ENCODE results near the gene ARHGEF6.

Gene ARHGEF6

DNA sequence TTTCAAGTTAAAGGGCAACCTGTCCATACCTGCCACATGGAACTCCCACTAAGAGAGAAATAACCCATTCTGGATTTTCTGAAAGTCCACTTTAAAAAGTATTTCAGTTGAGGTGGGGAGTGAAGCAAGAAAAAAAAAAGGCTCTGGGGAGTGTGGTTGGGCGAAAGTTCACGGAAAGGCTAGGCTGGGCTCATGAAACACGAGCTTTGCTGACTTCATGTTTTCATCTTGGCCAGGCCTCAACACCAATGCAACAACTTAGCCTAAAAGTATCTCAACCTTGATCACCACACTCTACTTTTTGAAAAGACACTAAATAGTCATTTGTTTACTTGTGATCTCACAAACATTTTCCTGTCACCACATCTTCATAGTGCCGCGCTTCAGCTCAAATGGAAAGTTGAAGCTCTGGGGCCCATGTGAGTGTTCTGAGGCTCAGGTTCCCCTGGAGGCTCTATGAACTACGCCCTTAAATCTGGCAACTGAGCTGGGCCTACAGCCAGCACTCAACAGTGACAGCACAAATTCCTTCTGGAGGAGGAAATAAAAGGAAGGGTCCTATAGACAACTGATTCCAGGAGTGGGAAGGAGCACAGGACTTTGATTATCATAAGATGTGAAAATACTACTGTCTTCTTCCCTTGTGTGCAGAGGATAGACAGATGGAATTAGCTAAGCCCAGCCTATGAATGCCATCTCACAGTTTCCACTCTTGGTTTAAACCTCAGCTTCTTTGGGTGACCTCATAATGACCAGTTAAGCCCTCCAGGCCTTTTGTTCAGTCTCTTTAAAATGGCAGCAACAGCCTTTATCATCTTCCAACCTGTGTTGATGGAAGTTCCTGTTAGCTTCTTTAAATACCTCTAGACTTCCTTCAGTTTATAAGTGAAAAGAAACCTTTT, 127.7 kb downstream of the ARHGEF6 start:
- DNase-seq: no peak

DNA sequence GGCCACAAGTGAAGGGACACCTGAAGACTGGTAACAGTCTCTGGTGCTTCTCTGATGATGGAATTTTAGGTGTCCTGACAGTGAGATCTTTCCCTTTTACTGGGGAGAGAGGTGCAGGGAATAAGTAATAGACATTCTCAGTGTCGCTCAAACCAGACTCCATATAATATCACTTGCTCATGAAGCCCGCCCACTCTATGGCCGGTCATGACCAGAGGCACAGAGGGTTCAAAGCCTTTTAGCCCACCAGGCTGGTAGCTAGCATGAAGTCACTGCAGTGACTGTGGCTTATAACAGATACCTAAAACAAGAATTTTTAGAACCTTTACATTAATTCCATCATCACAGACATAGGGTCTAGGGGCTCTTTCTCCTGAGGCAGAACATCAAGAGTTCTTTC, 129.9 kb downstream of the ARHGEF6 start:
- DNase-seq: no peak

DNA sequence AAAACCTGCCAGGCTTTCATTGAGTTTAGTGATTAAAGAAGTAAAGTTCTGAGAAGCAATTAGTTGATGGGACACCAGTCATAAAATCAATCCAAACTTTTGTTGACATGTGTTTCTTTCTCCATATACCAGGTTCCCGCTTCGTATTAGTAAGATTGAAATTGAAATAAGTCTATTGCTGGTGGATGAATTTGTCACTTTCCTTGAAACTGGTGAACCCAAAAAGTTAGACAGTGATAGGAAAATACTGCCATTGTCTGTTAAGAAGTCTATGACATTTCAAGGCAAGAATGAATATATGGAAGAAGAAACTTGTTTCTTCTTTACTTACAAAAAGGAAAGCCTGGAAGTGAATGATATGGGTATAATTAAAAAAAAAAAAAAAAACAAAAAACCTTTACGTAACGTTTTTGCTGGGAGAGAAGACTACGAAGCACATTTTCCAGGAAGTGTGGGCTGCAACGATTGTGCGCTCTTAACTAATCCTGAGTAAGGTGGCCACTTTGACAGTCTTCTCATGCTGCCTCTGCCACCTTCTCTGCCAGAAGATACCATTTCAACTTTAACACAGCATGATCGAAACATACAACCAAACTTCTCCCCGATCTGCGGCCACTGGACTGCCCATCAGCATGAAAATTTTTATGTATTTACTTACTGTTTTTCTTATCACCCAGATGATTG, 132.9 kb downstream of the ARHGEF6 start, which contains the start of gene CD40LG:
CD40LG (plus strand) TSS at position 482 of the 684 bp plus-strand sequence; CDS start at position 573, 91 bp downstream.
- DNase-seq: no peak

DNA sequence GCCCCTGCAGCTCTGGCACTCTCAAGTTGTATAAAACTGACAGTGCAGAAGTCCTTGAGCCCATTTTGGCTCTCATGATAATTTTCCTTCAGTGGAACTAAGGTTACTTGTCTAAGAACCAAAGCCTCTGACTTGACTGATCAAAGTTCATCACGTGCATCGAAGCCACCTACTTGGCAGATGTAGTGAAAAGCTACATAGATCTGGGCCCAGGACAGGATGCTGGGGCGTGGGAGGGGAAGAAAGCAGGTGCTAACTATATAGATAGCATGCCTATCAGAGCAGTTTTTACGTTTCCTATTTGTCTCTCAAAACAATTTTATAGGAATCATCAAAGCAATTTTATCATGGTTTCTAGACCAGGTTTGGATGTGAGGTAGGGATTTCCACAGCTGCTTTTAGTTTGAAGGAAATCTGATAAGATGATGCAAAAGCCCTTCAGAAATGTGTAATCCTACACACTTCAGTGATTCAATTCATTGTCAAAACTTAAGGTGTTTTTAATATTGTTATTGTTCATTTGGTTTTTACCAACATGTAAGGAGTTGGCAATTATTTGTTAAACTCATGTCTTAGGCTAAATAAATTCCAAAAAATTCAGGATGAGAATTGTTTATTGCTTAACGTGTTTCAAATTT, 134.0 kb downstream of the ARHGEF6 start:
- no peak for DNase-seq

DNA sequence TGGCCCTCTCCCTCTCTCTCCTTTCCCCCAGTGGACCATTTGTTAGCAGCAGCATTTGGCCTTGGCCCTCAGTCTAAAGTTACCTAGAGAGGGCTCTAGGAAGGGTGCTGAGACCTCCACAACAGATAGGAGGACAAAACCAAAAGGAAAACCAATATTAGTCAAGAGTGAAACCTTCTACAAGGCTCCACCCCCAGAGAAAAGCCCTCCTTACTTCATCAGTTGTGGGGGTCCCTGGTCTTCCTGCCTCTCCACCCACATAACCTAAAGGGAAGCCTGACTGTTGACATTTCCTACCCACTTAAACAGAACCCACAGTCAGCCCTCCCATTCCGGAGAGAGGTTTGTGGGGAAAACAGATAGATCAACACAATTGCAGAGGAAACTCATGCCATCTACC, 137.5 kb downstream of the ARHGEF6 start:
- no peak for DNase-seq

DNA sequence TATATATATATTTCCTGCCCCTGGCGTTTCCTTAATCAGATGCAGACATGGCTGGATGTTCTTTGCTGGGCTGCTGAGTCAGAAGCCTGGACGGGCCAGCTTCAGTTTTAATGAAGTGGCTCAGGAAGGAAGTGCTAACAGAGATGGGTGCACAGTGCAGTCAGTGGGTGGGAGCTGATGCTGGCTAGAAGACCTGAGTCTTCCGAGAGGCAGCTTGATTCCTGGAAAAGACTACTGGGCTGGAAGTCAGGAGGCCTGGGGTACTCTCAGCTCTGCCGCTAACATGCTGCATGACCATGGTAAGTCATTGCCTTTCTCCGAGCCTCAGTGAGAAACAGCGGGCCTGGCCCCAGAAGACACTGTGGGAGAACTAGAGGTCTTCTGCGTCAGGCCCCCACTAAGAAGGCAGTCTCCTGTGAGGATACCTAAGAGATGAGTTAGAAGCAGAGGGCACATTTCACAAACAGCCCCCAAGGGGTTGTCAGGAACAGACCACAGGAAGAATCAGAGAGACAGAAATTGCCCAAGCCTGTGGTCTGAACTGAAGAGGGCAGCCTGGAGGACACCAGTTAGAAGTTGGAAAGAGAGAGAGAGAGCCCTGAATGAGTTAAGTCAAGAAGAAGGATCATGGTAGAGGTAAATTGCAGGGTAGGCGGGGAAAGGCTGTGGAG, 141.1 kb downstream of the ARHGEF6 start:
- no peak for DNase-seq

DNA sequence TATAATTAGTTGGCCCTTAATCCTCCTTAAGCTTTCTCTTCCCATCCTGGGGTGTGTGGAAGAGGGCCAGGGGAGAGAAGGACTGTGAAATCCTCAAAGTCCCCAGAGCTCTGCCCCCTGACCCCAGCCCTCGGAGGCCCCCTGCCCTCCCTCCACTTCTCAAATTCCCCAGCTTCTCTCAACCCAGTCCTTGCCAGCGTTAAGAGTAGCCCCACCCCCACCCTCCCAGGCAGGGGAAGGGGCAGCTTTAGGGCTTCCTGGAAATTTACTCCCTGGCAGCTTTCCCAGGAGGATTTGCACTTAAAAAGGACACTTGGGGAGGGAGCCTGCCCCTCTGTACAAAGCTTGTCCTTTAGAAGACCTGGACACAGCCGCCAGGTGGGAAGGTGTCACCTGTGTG, 144.6 kb downstream of the ARHGEF6 start:
- DNase-seq: no peak

DNA sequence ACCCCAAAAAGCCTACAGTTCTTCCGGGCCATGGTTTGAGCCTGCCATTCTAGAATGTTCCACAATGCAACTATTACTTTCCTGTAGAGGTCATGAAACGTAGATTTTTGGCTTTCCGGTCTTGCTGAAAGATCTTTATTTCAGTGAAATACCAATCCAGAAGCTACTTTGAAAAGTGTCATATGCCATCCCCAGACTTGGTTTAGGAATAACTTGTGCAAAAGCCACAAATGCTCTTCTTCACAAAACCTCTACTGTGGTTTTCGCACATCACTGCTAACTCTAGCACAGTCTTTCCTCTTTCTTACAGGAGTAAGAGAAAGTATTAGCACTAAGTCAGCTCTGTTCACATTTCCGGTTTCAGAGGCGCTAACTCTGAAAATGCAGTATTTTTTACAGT, 145.5 kb downstream of the ARHGEF6 start:
- DNase-seq: no peak

DNA sequence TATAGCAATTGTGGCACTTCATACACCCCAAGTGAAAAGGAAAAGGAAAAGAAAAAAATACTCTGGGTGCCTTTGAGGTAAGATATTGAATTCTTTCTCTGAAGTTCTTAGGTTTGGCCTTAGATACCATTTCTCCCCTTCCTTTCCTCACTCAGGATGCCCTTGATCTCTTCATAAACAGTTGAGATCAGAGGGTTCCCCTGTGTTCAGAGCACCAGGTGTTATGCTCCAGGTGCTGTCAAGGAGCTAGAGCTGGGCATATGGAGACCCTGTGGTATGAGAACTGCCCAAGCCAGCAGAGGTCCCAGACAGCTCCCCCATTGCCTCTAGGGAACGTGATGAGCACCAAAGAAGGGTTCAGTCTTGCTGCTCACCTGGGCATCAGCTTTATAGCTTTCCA, 149.9 kb downstream of the ARHGEF6 start:
- DNase-seq: no peak

DNA sequence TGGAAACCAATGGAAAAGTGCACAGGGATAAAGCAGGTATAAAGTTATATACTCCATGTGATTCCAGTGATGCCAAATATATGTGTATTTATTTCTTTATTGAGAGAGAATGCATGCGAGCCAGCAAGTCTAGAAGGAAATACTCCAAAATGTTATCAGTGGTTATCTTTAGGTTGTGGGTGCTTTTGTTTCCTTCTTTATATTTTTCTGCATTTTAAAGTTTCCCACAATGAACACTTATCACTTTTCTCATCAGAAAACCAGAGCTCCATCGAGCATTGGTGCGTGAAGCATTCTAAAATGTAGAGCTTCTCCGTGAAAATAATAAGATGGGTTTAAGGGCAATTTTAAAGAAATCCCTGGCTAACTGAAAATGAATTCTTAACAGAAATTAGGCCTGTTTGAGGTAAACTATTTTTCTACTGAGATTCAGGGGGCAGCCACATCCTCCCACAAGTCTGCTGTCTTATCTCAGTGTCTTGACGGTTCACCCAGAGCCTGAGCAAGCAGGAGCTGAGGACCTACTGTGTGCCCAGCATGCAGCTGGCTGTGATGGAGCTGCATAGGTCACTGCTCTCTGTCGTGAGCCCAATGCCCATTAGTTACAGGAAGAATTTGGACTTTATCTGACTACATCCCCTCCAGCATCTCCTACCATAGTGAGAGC, 151.5 kb downstream of the ARHGEF6 start:
- DNase-seq: no peak

DNA sequence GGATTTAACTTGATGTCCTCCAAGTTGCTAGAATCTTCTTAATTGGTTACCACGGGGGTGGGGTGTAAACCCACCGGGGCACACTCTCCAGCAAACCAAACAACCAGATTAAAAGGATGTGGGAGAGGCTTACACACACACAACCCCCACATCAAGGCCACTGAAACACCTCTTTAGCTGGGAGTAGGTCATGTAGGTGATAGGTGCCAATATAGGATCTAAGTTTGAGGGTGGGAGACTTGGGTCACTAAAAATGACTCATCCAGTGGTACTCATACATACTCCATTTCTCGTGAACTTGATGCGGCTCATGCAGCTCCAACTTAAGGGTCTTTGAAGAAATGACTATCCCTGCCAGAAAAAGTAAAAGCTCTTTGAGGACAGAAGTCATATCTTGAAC, 153.3 kb downstream of the ARHGEF6 start:
- no peak for DNase-seq

DNA sequence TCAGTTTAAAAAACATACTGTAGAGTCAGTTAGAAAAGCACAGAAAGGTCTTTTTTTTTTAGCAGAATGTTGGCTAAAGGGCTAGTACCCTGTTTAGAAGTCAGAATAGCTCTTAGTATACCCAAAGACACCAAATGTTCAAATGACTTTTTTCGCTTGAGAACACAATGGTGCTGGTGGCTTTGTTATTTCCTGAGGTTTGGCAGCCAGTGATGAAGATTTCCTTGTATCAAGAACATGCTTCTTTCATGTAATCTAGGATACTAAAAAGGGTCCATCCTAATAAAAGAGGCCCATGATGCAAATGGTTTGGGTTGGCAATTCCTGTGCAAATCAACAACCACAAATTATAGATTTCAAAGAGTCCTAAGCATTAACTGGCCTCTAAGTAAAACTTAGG, 153.8 kb downstream of the ARHGEF6 start:
- no peak for DNase-seq

DNA sequence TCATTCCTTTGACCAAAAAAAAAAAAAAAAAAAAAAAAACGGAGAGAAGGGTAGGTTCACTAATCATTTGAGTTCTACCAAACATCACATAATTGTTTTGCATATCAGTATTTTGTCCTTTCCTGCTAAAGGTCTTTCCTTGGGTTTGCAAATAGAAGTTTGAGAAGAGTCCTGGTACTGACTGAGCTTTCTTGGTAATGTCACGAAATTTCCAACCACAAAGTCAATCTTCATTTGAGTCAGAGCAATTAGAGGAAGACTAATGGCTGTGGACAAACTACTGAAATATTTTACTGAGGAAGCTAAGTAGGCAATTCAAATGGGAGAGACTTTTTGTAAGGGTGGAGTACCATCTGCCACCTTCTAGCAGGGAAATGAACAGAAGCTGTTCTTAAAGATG, 154.5 kb downstream of the ARHGEF6 start:
- DNase-seq: no peak

DNA sequence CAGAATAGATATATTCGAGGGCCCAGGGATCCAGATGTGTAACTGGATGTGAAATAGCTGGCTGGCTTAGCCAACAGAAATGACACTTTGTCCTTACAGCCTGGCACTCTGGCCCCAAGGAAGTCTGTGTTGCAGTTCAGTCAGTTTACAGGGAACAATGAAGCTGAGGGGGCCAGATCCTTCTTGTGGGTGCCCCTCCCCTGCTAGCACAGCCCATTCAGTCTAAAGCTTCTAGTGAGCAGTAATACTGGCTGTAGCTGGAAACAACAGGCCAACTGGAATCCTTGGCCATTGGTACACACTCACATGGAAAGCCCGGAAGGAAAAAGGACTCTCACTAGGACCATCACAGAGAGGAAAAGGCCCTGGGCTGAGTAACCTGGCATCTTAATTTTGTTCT, 155.5 kb downstream of the ARHGEF6 start:
- DNase-seq: no peak

DNA sequence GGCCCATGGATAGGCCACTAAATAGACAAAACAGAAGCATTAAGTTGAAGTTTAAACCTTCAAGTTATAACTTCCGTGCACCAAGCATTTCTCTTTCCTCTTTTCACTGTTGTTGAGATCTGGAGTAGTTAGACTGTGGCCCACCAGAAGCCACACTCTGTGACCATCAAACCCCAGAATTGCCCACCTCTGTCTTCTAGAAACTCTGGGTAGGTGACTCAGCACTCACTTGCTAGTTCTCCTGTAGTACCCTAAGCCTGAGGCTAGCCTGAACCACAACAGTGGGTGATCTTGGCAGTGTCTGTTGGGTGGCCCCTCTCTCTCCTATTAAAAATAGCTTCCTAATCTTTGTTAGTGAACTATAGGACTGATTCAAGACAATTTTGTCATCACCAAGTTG, 157.3 kb downstream of the ARHGEF6 start:
- DNase-seq: no peak

DNA sequence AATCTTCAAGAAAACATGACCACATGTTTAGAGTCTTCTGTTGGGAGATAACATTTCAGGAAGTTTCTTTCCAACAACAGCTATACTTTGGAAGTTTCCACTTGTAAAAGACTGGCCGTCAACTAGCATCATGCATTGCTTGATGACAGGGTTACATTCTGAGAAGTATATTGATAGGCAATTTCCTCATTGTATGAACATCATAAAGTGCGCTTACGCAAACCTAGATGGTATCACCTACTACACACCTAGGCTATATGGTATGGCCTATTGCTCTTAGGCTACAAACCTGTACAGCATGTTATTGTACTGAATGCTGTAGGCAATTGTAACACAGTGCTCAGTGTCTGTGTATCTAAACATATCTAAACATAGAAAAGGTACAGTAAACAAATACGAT, 158.2 kb downstream of the ARHGEF6 start:
- DNase-seq: no peak

DNA sequence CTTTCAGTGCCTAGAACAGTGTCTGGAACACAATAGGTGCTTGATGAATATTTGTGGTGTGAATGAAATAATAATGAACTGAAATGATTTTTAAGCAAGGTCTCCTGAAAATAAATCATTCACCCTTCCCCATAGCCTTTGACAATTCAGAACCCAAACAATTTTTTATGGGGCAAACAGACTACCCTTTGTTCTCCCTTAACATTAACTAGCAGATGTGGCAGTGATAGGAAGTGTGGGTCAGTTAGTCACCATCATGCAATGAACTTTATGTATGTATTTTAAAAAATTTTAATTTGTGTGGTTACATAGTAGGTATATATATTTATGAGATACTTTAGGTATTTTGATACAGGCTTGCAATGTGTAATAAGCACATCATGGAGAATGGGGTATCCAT, 160.0 kb downstream of the ARHGEF6 start:
- DNase-seq: no peak

DNA sequence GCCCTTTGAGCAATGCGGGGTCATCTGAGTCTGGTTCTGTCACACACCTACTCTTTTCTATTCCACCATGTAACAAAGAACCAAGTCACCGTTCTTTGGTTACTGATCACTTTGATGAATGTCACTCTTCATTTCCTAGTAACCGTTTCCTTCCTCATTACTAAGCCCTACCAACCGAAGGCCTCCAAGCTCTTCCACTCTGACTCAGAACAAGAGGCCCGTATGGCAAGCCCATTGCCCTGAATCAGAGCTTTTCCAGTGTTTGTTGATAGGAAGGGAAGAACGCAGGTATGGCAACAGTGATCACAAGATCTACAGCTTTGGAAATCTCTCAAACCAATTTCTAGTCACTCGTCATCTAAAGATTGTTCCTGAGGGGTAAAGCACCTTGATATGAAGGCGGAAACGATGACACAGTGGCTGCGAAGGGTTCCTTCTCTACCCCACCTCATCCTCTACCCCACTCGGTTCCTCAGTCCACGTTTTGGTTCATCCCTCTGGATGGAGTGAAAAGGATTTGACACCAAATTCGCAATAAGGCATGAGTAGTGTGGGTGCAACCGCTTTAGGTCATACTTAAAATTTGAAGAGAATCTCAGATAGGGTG, 160.7 kb downstream of the ARHGEF6 start:
- no peak for DNase-seq

DNA sequence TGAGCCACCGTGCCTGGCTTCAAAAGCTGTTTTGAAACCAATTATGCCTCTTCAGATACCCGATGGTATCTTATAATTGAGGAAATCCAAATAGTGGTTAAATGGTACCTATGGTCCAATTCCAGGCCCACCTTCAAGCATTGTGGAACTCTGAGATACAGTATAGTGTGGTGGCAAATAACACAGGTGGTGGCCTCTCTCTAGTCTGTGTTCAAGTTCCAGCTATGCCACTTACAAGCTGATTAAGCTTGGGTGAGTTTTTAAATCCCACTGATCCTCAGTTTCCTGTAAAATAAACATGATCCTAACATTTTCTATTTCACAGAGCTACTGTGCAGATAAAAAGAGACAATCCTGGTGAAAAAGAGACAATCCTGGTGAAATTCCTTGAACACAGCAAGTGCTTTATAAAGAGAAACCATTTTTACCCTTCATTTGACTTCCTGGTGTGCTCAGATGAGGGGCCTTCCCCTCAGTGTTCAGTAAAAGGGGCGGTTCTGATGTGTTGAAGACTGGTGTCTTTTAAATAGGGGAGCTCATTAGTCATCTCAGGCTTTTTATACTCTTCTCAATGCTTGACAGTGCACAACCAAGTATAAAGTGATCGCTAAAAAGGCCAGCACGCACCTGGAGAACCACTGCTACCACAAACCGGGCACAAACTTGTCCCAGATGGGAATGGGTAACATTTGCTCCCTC, 163.6 kb downstream of the ARHGEF6 start:
- no peak for DNase-seq

Data from nucleus accumbens (tissue), 56 donors.